NCI-H2107 treated with DMSO at 0.1 percent for 48 hours (cell line): ENCODE results near the gene CXCL8.
A peak's percentile ranks its signal among the peaks of the same experiment; 100 is the strongest.

Source experiments
- DNase-seq: peaks from one replicate; lab custom pipeline; 2025; ENCODE audit not compliant: unreplicated experiment; lab: John Stamatoyannopoulos, UW

Gene CXCL8

GRCh38 chr4:73718375-73719373 lies 21.7 kb upstream of the CXCL8 start:
- no peak for DNase-seq

GRCh38 chr4:73721435-73721834 lies 18.9 kb upstream of the CXCL8 start:
- no peak for DNase-seq

- DNase-seq: no peak
These were observed 18.5 kb upstream of the CXCL8 start for GRCh38 chr4:73721909-73722308.

GRCh38 chr4:73723023-73723422 lies 17.3 kb upstream of the CXCL8 start:
- no peak for DNase-seq

DNA sequence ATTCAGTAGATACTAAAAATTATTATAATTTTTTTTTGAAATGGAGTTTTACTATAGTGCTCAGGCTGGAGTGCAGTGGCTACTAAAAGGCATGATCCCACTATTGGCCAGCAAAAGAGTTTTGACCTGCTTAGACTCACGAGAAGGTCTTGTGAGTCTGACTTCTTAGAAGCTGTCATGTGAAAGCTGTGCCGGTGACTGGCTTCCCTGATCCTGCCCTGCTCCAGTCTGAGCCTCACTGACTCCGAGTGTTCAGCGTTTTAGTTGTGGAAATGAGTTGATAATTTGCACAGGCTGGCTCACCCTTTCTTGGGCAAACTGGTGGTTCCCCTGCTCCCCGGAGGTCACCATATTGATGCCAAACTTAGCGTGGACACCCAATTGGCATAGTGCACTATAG lies 16.4 kb upstream of the CXCL8 start:
- no peak for DNase-seq

- DNase-seq: no peak
These were observed 14.9 kb upstream of the CXCL8 start for GRCh38 chr4:73725510-73725909.

DNA sequence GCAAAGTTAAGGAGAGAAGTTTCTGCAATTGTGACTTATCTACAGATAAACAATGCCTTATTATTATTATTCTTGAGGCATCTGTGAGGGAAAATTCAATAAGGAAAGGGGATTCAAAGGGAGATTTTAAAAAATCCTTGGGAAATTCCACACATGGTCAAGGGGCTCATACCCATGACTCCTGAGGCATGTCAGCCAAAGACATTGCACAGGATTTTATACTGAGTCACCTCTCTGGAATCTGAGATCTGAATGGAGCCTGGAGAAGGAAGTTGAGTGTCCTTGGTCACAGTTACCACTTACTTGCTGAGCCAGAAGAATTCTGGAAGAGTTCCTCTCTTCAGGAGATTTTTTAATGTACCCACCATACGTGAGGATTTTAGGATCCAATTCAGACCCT lies 14.4 kb upstream of the CXCL8 start:
- no peak for DNase-seq

DNA sequence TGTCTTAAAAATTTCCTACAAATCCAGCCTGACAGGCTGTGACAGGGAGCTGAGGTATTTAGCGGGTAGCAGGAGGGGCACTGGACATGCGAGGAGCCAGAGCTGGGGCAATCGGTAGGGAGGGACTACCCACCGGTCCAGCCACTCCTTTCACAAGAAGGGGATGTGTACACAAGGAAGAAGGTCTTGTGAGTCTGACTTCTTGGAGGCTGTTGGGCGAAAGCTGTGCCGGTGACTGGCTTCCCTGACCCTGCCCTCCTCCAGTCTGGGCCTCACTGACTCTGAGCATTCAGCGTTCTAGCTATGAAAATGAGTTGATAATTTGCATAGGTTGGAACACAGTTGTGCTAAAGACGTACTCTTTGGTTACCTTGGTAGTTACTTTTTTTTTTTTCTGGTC lies 12.7 kb upstream of the CXCL8 start:
- DNase-seq: no peak

DNA sequence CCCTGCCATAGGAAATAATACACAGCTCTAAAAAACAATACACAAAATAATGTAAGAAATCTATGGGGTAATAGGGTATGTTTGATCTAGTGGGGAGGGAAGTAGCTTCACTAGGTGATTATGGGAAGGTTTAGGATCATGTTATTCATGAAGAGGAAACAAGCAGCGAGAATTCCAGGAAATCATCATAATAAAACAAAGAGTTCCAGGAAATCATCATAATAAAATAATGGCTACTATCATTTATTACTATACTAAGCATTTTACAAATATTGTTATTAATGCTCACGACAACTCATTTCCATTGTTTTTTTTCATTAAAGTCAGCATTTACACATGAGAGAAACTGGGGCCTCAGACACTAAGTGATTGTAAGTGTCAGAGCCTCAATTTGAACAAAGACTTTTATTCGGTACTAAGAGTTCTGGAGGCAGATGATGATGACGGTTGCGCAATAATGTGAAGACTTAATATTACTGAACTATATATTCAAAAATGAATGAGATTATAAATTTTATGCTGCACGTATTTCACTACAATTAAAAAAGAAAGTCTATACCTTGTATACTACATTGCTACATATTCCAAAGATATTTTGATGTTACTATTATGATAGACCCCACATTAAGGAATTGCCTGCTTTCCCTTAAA lies 12.2 kb upstream of the CXCL8 start:
- no peak for DNase-seq

GRCh38 chr4:73729534-73730165 lies 10.7 kb upstream of the CXCL8 start:
- DNase-seq: peak; percentile 31

GRCh38 chr4:73730292-73730691 lies 10.1 kb upstream of the CXCL8 start:
- DNase-seq: no peak

- DNase-seq: no peak
These were observed 9.5 kb upstream of the CXCL8 start for GRCh38 chr4:73730867-73731266.

- DNase-seq: no peak
These were observed 8.3 kb upstream of the CXCL8 start for GRCh38 chr4:73731968-73732610.

DNA sequence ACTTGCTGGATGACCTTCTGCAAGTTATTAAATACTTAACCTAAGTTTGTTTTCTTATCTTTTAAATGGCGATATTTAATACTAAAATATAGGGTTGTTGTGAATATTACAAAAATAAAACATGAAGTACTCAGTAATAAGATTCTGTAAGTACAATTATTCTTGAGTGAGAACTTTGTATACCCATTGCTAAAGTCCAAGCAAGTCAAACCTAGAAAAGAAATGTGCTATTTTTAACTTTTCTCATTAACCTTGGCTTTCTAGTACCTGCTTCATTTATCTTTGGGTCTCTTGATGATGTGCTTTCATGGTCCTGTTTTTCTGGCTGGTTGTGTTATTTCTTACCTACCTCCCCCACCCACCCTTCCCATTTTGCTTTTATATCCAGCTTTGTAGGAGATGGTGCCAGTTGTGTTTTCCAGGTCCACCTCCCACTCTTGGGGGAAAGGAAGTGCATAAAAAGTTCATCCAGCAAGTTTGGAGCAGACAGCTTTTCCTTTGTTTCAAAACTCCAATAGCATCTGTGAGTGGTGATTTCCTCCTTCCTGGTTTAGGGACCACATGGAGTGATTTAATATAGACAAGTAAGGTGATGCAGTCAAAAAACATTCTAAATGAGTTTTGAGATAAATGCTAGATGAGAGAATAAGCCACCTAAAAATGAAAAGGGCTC lies 7.5 kb upstream of the CXCL8 start:
- no peak for DNase-seq

GRCh38 chr4:73734530-73735001 lies 5.8 kb upstream of the CXCL8 start:
- DNase-seq: no peak

DNA sequence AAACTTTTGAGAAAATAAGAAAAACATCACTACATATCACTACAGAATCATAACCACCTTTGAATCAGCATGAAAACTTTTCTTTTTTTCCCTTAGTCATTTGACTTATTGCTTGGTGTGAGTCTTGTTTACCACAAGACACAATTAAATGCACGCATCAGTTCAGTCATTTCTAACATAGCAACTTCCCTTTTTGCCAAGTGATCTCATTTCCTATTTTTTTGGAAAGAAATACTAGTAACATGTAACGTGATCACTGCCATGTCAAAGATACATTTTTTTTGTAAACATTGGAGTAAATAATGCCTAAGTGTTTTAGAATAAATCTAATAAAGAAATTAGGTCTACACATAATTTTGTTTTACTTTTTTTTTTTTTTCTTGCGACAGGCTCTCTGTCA lies 5.1 kb upstream of the CXCL8 start:
- no peak for DNase-seq

- no peak for DNase-seq
These were observed 821 bp downstream of the CXCL8 start for GRCh38 chr4:73741031-73741749.

- no peak for DNase-seq
These were observed 1.6 kb downstream of the CXCL8 start for GRCh38 chr4:73741750-73742489.

DNA sequence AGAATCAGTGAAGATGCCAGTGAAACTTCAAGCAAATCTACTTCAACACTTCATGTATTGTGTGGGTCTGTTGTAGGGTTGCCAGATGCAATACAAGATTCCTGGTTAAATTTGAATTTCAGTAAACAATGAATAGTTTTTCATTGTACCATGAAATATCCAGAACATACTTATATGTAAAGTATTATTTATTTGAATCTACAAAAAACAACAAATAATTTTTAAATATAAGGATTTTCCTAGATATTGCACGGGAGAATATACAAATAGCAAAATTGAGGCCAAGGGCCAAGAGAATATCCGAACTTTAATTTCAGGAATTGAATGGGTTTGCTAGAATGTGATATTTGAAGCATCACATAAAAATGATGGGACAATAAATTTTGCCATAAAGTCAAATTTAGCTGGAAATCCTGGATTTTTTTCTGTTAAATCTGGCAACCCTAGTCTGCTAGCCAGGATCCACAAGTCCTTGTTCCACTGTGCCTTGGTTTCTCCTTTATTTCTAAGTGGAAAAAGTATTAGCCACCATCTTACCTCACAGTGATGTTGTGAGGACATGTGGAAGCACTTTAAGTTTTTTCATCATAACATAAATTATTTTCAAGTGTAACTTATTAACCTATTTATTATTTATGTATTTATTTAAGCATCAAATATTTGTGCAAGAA lies 2.3 kb downstream of the CXCL8 start:
- no peak for DNase-seq
